NOMO-1 (cell line): Measurements from ENCODE around the gene PYROXD2.
"Not testable (repeated sequence)": the region's sequence is repeated elsewhere in the genome, so short reads cannot be mapped to it uniquely, and the experiment has no call there.

Experiments used
- DNase-seq, 2 experiments: peaks; one replicate each; lab custom pipeline; 2025; ENCODE audit not compliant: unreplicated experiment in 2 of 2; lab: John Stamatoyannopoulos, UW

The PYROXD2 gene

GRCh38 chr10:98370831-98371820 is 43.9 kb downstream of the PYROXD2 start:
- no peak for DNase-seq

GRCh38 chr10:98369801-98370200 is 45.2 kb downstream of the PYROXD2 start:
- no peak for DNase-seq

- DNase-seq = no peak
These were observed 46.3 kb downstream of the PYROXD2 start for GRCh38 chr10:98368644-98369043.

GRCh38 chr10:98367604-98368451 is 47.2 kb downstream of the PYROXD2 start:
- no peak for DNase-seq

GRCh38 chr10:98366062-98366530 is 48.9 kb downstream of the PYROXD2 start:
- no peak for DNase-seq

GRCh38 chr10:98365406-98366061 is 49.4 kb downstream of the PYROXD2 start:
- DNase-seq = no peak

- DNase-seq = no peak
These were observed 50.4 kb downstream of the PYROXD2 start for GRCh38 chr10:98364432-98365102.

GRCh38 chr10:98363220-98363619 is 51.8 kb downstream of the PYROXD2 start:
- no peak for DNase-seq

GRCh38 chr10:98361131-98362025 is 53.6 kb downstream of the PYROXD2 start:
- DNase-seq = no peak

- no peak for DNase-seq
These were observed 57.7 kb downstream of the PYROXD2 start for GRCh38 chr10:98357194-98357822.

- no peak for DNase-seq
These were observed 60.5 kb downstream of the PYROXD2 start for GRCh38 chr10:98354491-98354890.

- DNase-seq = peak in 1 of 2 experiments; percentile 77
These were observed 61.8 kb downstream of the PYROXD2 start for GRCh38 chr10:98353170-98353569.

- DNase-seq = no peak
These were observed 63.1 kb downstream of the PYROXD2 start for GRCh38 chr10:98351831-98352402.

- DNase-seq = peak; percentile 80 to 92
These were observed 65.5 kb downstream of the PYROXD2 start for GRCh38 chr10:98349508-98349922.

- no peak for DNase-seq
These were observed 68.1 kb downstream of the PYROXD2 start for GRCh38 chr10:98346847-98347246.

GRCh38 chr10:98344589-98345038 is 70.4 kb downstream of the PYROXD2 start:
- no peak for DNase-seq

GRCh38 chr10:98341701-98342100 is 73.3 kb downstream of the PYROXD2 start:
- not testable (repeated sequence) for DNase-seq

GRCh38 chr10:98340940-98341310 is 74.1 kb downstream of the PYROXD2 start:
- peak; percentile 10 to 22 for DNase-seq
